Stimulated activated CD4-positive, alpha-beta T cell treated with anti-CD3 and anti-CD28 coated beads, Interleukin-4, amount 100 ng/mL, for 4 hours (primary cell): Measurements from ENCODE around the gene NCK2.
A peak's percentile ranks its signal among the peaks of the same experiment; 100 is the strongest.
"Not testable (repeated sequence)": the region's sequence is repeated elsewhere in the genome, so short reads cannot be mapped to it uniquely, and the experiment has no call there.

Experiments
- DNase-seq, 2 experiments: peaks; one replicate each; pipeline ENCODE4 v3.0.0-alpha.2; 2020

Gene NCK2

GRCh38 chr2:105897694-105898093, 153.0 kb downstream of the NCK2 start:
- DNase-seq = not testable (repeated sequence)

GRCh38 chr2:105903051-105903674, 158.5 kb downstream of the NCK2 start:
- no peak for DNase-seq

- no peak for DNase-seq
Measured at GRCh38 chr2:105904938-105905337, 160.2 kb downstream of the NCK2 start.

- no peak for DNase-seq
Measured at GRCh38 chr2:105906481-105906880, 161.8 kb downstream of the NCK2 start.

- DNase-seq = no peak
Measured at GRCh38 chr2:105907184-105907583, 162.5 kb downstream of the NCK2 start.

GRCh38 chr2:105909215-105909614, 164.5 kb downstream of the NCK2 start:
- no peak for DNase-seq

GRCh38 chr2:105910497-105911238, 166.0 kb downstream of the NCK2 start:
- no peak for DNase-seq

GRCh38 chr2:105911425-105911824, 166.7 kb downstream of the NCK2 start:
- no peak for DNase-seq

GRCh38 chr2:105912081-105912480, 167.4 kb downstream of the NCK2 start:
- no peak for DNase-seq

GRCh38 chr2:105915005-105915558, 170.4 kb downstream of the NCK2 start:
- DNase-seq = no peak

- no peak for DNase-seq
Measured at GRCh38 chr2:105917226-105917625, 172.5 kb downstream of the NCK2 start.

GRCh38 chr2:105917688-105918087, 173.0 kb downstream of the NCK2 start:
- no peak for DNase-seq

GRCh38 chr2:105919191-105919811, 174.6 kb downstream of the NCK2 start:
- no peak for DNase-seq

- peak; percentile 30 to 34 for DNase-seq
Measured at GRCh38 chr2:105919826-105920225, 175.1 kb downstream of the NCK2 start.

- no peak for DNase-seq
Measured at GRCh38 chr2:105924271-105924670, 179.6 kb downstream of the NCK2 start.

GRCh38 chr2:105924932-105925331, 180.2 kb downstream of the NCK2 start:
- no peak for DNase-seq

GRCh38 chr2:105925390-105925789, 180.7 kb downstream of the NCK2 start:
- DNase-seq = no peak

GRCh38 chr2:105926960-105927678, 182.4 kb downstream of the NCK2 start:
- peak; percentile 17 to 64 for DNase-seq

GRCh38 chr2:105928086-105928485, 183.4 kb downstream of the NCK2 start:
- DNase-seq = no peak

GRCh38 chr2:105928563-105928962, 183.9 kb downstream of the NCK2 start:
- DNase-seq = no peak

- DNase-seq = peak in 1 of 2 experiments; percentile 44
Measured at GRCh38 chr2:105929516-105929915, 184.8 kb downstream of the NCK2 start.

- DNase-seq = no peak
Measured at GRCh38 chr2:105932582-105932981, 187.9 kb downstream of the NCK2 start.

- no peak for DNase-seq
Measured at GRCh38 chr2:105933906-105934305, 189.2 kb downstream of the NCK2 start.
